PC-9 (cell line): Measurements from ENCODE around the gene HELZ2.

Source experiments
- EZH2 ChIP-seq: fragments of 200-600 bp; sonication (generic); IDR thresholded peaks from 2 replicates; pipeline ENCODE4 v1.8.0; 2017; ENCODE audit warnings: antibody characterized with exemption, low read depth
- TF ChIP-seq, protein P1 (sequence below): fragments of 200-600 bp; sonication (generic); conservative IDR thresholded peaks from 2 replicates; pipeline ENCODE4 v1.6.1; 2017; ENCODE audit warnings: mixed run types, antibody characterized with exemption, mild to moderate bottlenecking, moderate library complexity

DNA sequence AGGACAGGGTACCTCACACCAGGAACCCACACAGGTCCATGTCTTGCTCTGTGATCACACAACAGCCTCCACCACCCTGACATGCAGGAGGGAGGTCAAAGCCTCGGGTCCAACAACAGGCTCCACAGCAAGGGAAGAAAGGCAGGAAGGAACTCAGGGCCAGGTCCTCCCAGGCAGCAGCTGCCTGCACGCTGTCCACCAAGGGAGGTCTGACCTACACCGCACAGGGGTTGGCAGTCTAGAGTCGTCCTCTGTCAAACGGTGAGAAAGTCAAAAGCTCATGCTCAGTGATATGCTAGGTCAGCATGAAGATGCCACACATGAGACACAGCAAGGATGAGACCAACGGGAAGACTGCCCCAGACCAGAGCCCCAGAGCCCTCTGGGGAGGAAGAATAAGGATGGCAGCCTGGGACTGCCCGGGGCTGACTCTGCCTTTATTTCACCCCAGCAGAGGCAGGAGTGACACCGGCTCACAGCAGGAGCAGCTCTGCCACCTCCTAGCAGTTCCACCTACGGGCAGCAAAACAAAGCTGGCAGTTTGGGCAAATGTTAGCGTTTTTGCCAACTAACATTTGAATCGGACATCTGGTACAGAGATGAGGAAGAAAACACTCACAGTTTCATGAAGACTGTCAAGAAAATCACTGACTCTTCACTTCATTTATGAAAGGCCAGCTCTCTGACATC, 44.4 kb upstream of the HELZ2 start:
- TF ChIP-seq, protein P1, sequence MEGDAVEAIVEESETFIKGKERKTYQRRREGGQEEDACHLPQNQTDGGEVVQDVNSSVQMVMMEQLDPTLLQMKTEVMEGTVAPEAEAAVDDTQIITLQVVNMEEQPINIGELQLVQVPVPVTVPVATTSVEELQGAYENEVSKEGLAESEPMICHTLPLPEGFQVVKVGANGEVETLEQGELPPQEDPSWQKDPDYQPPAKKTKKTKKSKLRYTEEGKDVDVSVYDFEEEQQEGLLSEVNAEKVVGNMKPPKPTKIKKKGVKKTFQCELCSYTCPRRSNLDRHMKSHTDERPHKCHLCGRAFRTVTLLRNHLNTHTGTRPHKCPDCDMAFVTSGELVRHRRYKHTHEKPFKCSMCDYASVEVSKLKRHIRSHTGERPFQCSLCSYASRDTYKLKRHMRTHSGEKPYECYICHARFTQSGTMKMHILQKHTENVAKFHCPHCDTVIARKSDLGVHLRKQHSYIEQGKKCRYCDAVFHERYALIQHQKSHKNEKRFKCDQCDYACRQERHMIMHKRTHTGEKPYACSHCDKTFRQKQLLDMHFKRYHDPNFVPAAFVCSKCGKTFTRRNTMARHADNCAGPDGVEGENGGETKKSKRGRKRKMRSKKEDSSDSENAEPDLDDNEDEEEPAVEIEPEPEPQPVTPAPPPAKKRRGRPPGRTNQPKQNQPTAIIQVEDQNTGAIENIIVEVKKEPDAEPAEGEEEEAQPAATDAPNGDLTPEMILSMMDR = no peak
- no peak for TF ChIP-seq EZH2
